ENCODE measurements around the gene HEBP2.

The HEBP2 gene

GRCh38 chr6:138455746-138456400, 51.9 kb downstream of the HEBP2 start:
- no peak for DNase-seq

GRCh38 chr6:138456401-138456790, 52.4 kb downstream of the HEBP2 start:
- DNase-seq: no peak

- no peak for DNase-seq
Observed at GRCh38 chr6:138461647-138462046, 57.6 kb downstream of the HEBP2 start.

GRCh38 chr6:138464085-138464484, 60.1 kb downstream of the HEBP2 start:
- DNase-seq: no peak

- DNase-seq: no peak
Observed at GRCh38 chr6:138465007-138465645, 61.1 kb downstream of the HEBP2 start.

GRCh38 chr6:138467901-138468300, 63.9 kb downstream of the HEBP2 start:
- DNase-seq: no peak

GRCh38 chr6:138468320-138469015, 64.4 kb downstream of the HEBP2 start:
- no peak for DNase-seq
